HT-29 (cell line): ENCODE results near the gene KCNH3. TPM values are rescaled to one million over a fixed set of nuclear protein-coding genes. Genes with fewer than 3 reads are reported as not detected.
"Not testable (repeated sequence)": the region's sequence is repeated elsewhere in the genome, so short reads cannot be mapped to it uniquely, and the experiment has no call there.

Experiments used
- DNase-seq: peaks from one replicate; pipeline ENCODE4 v3.0.0-alpha.2; 2015; ENCODE audit warnings: low spot score
- total RNA-seq: library from RNA; depleted of rRNA; stranded (reverse); fragments of >200 nt; shearing (Covaris generic); gene quantifications from 2 replicates; pipeline ENCODE4 v1.2.3, GENCODE V29; 2014

KCNH3 gene
- total RNA-seq, 1 experiment from 2014 or later: 0.36 TPM

DNA sequence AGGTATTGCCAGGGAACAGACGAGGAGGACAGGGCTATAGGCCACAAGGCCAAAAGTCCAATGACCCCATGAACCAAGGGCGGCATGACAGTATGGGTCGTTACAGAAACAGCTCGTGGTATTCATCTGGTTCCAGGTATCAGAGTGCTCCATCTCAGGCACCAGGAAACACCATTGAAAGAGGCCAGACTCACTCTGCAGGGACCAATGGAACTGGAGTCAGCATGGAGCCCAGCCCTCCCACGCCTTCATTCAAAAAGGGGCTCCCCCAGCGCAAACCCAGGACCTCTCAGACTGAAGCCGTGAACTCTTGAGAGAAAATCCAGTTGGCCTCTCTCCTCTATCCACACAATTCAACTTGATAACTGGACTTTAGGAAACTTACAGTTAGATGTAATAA is 12.9 kb upstream of the KCNH3 start:
- DNase-seq: no peak

DNA sequence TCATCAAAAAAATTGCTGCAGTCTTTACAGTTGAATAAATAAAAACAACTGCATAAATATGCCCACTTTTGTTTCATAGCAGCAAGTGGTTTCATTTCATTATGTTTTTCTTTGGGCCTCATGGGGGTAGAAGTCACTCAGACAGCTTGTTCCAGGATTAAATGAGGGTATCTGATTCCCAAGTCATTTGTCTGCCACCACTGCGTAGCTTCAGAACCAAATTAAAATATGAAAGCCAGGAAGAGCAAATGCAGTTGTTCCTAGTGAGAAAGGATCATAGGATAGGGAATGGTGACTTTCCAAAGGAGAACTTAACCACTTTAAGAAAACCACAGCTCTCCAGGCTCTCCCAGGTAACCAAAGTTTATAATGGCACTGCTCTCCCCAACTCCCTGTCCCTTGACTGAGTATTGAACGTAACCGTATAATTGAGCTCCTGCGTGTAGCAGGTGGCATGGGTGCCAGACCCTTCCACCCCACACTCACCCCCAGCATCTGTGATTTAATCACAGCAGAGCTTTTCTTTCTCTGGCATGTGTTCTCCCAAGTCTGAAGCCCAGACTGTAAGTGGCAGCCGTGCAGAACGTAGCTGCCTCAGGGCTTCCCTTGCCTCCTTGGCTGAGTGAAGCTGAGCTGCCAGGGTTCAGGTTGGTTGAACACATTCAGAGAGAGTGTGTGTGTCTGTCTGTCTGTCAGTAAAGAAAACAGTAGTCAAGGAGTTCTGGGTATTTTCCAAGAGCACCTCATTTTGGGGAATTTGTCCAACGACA is 11.3 kb upstream of the KCNH3 start:
- no peak for DNase-seq

GRCh38 chr12:49529414-49529813 is 9.4 kb upstream of the KCNH3 start:
- DNase-seq: no peak

GRCh38 chr12:49531745-49532144 is 7.1 kb upstream of the KCNH3 start:
- DNase-seq: no peak

DNA sequence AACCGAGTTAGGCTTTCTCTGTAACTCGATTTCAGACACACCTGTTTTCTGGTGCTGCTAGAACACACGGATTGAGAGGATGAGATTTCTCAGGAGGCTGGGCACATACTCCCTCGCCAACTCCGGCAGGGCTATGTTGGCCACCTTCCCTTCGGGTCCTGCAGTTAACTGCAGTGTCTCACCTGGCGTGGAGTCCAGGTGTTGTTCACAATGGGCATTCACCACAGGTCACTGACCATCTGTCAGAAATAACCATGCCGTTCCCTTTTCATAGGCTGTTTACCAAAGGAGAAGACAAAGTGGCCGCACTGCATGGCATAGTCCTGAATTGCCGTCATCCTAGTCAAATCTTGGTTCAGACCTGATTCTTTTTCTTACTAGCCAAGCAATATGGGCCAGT is 5.5 kb upstream of the KCNH3 start:
- no peak for DNase-seq

- DNase-seq: not testable (repeated sequence)
These were observed 4.7 kb upstream of the KCNH3 start for GRCh38 chr12:49534122-49534521.

DNA sequence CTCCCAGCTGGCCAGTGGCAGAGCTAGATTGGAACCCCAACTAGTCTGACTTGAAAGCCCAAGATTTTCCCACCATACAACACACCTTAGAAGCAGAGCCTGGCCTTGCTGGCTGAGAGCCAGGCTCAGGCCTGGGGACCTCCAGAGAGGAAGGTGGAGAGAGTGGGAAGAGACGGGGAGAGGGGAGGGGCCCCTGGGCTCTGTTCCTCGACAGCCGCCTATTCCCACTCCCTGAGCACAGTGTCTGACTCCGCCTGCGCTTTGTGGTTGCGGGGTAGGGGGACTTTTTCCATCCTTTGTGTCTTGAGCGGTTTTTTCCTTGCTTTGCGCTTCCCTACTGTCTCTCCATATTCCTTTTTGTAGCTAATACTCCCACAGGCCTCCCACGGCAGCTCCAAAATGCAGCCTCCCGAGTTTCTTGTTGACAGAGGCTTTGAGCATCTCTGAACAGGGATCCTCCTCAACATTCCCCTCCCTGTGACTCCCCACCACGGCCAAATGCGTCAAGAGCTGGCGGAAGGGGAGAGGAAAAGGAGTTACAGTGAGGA is 4.0 kb upstream of the KCNH3 start:
- DNase-seq: no peak

DNA sequence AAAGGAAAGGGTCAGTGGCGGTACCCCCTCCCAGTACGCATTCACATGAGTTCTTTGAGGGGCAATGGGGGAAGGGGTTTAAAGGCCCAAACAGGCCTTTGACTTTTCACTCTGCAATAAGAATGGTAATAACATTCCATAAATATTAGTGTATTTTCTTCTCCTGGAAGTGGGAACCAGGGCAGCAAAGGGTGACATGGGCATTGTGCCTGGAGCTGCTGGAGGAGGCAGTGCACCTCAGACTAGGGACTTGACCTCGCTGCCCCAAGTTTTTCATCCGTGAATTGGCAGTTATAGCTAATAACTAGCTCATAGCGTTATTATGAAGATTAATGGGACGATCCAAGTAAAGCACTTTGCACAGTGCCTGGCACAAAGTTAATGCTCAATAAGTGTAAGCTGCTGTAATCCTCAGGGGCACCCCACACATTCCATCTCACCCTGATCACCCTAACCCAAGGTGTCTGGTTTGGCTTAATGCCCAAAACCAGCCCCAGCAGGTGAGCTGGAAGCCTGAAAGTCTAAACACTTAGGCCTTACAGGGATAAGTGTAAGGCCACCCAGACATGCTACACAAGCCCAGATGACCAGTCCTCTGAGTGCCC is 2.8 kb upstream of the KCNH3 start:
- DNase-seq: no peak

DNA sequence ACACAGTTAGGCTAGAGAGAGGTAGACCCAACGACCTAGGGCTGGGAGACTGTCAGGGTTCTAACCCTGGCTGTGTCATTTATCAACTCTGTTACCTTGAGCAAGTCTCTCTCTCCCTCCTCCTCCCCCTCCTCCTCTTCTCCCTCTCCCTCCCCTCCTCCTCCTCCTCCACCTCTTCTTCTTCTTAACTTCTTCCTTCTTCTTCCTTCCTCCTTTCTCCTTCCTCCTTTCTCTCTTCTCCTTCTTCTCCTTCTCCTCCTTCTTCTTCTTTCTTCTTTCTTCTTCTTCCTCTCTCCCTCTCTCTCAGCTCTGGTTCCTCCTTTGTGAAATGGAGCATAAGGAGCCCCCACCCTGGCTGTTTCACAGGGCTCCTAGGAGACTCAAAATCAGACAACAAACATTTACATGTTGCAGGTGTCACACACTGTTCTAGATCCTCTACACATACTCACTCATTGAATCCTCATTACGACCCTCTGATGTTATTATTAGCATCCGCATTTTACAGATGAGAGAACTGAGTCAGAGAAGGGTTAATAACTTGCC is 2.2 kb upstream of the KCNH3 start:
- DNase-seq: no peak

- DNase-seq: no peak
These were observed 1.5 kb upstream of the KCNH3 start for GRCh38 chr12:49537231-49537751.

DNA sequence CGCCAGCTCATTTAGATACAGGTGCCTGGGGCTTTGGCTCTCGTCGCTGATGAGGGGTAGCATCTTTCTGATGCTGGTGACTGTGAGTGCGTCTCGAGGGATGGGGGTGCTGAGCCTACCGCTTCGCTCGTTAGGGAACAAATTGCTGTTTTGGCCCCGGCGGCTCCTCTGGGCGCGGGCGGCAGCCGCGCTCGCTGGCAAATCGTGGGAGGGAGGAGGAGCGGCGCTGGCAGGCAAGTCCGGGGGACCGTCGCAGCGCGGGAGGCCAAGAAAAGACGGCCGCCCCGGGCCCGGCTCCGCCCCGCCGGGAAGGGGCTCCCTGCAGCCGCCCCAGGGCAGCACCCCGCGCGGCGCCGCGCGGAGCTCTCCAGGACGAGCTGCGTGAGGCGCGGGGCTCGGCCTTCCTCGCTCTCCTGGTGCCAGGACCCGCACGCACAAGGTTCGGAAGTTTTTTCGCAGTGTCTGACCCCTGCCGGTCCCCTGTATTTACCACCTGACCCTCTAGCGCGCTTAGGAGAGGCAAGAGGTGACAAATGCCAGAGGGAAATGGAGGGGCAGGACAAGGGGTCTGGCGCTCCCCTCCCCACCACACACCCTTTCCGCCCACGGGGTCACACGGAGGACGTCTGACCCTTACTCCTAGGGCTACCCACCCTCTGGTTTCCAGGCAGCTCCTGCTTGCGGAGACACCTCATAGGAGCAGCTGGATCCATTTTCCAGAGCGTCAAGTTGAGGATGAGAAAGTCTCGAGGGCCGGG is 899 bp upstream of the KCNH3 start:
- DNase-seq: no peak

DNA sequence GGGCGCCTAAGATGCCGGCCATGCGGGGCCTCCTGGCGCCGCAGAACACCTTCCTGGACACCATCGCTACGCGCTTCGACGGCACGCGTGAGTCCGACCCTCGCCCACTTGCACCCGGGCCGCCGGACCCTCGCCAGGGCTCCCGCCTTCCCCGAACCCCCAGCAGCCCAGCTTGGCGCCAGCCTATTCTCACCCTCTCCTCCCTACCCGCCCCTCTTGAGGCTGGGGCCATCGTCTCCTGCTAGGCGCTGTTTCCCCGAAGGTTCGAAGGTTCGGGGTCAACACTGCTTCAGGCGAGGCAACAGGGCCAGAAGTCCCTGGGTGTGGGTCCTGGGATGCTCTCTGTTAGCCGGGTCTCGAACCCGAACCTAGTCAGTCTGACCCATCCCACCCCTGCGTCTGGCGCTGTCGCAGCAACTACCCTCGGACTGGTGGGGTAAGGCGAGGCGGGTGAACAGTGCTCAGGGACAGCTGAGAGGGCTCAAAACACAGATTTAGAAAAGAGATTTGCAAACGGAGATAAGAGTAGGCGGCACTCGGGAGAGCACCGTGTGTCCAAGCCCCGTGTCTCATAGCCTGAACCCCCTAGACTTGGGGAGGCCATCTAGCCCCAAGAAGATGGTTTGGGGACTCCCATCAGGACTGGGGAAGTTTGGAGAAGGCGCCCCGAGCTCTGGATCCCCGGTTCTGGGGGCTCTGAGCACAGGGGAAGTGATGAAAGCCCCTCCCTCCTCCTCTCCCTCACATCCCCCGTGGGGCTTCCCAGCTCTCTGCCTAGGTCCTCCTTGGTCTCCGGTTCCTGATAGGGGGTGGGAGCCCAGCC is 787 bp downstream of the KCNH3 start:
- no peak for DNase-seq

- DNase-seq: no peak
These were observed 1.7 kb downstream of the KCNH3 start for GRCh38 chr12:49540229-49541139.

GRCh38 chr12:49541140-49541861 is 2.5 kb downstream of the KCNH3 start:
- no peak for DNase-seq

- DNase-seq: no peak
These were observed 3.2 kb downstream of the KCNH3 start for GRCh38 chr12:49541911-49542505.

DNA sequence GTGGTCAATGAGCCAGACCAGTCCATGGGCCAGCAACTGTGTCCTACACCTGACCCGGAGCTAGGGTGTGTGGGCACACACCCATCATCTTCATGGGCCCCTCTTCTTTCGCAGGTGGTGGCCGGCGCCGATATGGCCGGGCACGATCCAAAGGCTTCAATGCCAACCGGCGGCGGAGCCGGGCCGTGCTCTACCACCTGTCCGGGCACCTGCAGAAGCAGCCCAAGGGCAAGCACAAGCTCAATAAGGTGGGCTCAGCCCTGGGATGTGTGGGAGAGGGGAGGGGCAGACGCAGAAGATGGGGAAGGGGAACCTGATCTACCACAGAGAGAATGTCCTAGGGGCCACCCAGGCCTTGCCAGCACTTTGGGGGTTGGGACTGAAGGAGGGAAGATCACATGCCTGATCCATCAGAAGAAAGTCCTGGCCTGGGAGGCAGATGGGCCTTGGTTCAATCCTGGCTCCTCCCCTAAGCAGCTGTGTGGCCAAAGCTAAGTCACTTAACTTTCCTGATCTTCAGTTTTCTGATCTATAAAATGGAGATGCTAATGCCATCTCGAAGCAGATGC is 3.8 kb downstream of the KCNH3 start:
- no peak for DNase-seq

GRCh38 chr12:49543221-49543913 is 4.5 kb downstream of the KCNH3 start:
- no peak for DNase-seq
